Stimulated activated CD4-positive, alpha-beta T cell treated with anti-CD3 and anti-CD28 coated beads, Interleukin-2, amount 100 ng/mL, for 48 hours (primary cell): ENCODE data around the gene TRIM7.

Source experiments
- DNase-seq, 2 donors: peaks; one replicate each; pipeline ENCODE4 v3.0.0-alpha.2; 2020

TRIM7 gene

DNA sequence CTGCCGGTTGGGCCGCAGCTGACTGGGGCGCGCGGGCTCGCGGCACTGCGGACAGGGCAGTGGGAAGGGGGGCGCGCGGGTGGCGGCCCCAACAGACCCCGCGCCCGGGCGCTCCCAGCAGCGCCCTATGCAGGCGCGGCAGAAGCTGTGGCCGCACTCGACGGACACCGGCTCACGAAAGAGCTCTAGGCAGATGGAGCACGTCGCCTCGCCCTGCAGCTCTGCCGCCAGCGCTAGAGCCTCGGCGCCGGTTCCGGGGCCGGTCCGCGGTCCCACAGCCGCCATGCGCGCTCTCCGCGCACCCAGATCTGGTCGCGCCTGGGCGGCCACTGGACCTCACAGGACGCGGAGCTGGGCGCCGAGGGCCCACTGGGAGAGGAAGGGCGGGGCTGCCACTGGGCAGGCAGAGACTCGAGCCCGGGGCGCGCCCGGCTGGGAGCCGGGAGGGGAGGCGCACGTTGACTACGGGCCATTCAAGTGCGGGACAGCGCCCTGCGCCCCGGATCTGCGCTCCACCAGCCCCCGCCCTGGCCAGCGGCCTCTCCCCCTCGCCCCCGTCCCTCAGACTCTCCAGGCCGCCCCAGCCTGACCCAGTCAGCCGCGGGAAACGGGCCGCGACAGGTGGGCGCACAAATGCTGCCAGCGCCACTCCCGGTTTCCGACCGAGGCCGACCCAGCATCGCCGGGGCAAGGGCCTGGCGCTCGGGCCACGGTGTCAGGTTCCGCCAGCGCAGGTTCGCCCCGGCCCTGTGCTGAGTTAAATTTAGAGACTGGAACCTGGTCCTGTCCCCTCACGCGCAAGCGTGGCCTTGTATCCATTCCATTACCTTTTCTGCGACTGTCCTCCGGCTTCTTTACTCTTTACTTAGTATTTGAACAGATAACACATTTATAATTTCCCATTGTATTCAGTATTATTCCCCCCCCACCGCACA is at the start of gene TRIM7:
TSS of gene TRIM7 (minus strand) at position 371 of the 935 bp plus-strand sequence. CDS start at position 285, 86 bp downstream.
- DNase-seq, result no peak

DNA sequence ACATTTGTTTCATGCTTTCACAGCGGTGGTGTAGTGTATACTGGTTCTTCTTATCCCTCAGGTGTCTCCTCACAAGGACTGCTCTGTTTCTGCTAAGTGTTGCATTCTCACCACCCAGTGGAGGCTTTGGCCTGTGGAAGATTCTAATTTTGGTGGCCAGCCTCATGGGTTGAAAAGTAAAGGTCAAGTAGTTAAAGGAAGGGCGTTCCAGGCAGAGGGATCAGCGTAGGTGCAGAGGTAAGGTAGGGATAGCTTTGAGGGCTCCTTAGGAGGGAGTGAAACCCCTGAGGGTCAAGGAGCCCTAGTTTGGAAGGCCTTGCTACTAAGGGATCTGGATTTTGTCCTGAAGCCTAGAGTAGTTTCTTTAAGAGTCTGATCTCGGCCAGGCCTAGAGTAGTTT is 43.3 kb upstream of the TRIM7 start:
- no peak for DNase-seq

DNA sequence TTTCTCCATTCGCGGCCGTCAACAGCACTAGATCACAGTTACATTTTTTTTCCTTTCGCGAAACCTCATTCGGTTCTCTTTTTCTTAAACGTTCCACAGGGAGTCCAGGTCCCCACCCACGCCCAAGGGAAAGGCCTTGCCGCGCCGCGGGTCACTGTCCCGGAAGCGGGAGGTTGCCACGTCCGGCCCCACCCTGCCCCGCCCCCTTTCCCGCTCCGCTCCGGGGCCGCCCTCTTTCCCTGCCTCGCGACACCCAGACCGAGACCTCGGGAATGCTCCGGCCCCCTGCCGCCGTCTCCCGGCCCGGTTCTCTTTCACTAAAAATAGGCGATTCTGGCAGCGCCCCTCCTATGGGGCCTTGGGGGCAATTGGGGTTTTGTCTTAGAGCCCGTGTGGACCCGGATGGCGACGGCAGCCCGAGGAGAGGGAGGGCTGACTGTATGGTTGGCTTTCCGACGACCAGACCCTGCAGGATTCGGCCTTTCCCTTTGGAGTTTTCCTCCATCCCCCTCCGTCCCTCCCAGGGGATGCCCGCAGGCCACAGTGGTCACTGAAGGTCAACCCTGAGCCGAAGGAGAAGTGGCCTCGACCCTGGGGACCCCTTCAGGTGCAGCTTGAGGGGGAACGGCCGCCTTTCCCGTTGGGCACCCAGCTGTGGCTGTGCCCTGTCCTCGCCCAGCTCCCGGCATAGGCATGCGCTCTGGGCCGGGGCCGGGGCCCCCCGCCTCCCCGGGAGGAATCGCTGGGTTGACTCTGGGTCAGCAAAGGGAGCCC is 41.5 kb upstream of the TRIM7 start:
- DNase-seq, result peak; percentile 73 to 83

DNA sequence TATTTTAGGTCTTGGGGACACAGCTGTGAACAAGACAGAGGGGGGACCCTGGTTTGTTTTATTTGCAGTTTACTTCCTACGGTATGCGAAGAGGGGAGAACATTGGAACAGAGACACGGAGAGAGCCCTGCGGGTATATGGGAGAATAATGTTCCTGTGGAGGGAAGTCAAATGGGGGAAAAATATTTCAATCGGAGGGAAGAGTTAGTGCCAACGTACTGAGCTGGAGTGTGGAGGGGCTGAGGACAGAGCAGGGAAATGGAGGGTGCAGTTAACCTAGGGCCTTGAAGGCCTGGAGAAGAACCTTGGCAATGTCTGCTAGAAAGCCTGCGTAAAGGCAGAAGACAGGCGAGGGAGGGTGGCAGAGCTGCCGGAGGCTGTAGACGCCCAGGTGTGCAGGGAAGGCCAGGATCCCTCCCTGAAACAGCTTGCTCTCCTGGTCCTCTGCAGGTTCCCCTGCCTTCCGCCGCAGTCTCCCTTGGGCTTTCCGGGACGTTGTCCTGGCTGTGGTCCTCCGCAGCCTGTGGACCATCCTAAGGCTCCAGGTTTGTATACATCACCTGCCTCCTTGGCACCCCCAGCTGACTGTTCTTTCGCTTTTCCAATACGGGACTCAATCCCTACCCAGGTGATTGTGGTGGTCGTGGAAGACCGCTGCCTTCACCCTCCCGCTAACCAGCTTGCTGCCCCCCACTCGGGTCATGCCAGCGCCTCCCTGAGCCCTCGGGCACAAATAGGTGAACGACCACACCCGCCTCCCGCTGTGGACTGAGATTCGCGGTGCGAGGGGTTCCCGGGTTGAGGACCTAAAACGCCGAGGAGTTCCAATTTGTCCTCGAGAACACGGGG is 40.7 kb upstream of the TRIM7 start:
- no peak for DNase-seq

DNA sequence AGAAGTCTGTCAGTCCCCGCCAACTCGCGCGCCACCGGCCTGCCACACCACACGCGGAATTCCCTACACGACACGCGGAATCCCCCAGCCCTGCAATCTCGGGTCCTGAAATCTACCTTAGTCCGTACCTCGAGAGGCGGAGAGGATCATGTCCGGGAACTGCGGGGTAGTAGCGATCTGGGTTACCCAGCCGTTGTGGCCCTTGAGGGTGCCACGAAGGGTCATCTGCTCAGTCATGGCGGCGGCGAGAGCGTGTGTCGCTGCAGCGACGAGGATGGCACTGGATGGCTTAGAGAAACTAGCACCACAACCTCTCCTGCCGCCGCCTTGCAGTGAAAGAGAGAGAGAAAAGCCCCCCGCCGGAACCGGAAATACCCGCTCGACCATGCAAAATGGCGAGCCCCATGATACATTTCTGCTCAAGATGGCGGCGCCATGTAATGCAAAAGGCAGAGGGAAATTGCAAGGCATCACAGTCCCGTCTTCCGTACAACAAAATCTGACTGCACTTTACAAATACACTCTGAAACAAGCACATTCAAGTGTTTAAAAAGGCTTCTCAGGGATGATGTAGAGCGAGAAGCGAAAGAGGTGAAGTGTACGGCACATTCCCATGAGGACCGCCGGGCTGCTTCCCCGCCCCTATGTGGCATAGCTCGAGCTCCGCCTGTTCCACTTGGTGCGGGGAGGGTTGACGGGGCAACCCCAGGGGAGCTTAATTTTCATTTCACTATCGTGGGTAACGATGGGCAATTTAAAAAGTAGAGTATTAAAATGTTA is 38.8 kb upstream of the TRIM7 start, which contains the start of gene RACK1:
TSS of gene RACK1 (minus strand) at position 343 of the 780 bp plus-strand sequence. CDS start at position 237, 106 bp downstream.
- peak; percentile 77 to 81 for DNase-seq

DNA sequence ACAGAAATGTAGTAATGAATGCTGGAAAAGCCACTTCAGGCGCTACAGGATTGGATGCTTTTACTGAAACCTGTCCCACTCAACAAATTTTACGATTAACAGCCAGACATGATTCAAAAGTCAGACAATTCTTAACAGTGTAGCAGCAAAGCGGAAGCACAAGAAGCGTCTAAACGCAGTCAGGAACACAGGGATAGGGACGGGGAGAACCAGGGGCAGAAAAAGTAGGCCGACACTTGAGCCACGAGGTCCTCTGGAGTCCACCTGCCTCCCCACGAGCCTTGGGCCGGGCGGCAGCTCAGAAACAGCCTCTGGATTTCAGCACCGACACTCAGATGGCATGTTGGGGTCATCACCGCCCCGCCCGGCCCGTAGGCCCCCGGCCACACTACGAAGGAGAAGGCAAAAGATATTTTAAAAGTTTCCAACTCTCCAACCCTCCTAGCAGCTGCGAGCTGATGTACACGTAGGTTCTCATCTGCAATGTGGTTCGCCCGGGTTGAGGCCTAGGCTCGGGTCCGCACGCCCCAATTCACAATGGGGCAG is 38.1 kb upstream of the TRIM7 start:
- no peak for DNase-seq

DNA sequence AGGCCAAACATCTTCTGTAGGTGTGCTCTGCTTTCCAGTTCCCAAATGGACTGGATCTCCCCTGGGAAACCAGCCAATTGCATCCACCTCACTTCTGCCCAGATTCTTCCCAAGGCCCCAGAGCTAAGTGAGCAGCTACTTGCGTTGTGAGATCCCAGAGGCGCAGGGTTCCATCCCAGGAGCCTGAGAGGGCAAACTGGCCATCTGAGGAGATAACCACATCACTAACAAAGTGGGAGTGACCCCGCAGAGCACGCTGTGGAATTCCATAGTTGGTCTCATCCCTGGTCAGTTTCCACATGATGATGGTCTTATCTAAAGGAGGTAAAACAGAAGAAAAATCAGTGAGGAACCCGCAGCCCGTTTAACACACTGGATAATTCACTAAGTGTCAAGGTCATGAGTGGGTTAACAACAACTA is 37.0 kb upstream of the TRIM7 start:
- DNase-seq, result no peak

DNA sequence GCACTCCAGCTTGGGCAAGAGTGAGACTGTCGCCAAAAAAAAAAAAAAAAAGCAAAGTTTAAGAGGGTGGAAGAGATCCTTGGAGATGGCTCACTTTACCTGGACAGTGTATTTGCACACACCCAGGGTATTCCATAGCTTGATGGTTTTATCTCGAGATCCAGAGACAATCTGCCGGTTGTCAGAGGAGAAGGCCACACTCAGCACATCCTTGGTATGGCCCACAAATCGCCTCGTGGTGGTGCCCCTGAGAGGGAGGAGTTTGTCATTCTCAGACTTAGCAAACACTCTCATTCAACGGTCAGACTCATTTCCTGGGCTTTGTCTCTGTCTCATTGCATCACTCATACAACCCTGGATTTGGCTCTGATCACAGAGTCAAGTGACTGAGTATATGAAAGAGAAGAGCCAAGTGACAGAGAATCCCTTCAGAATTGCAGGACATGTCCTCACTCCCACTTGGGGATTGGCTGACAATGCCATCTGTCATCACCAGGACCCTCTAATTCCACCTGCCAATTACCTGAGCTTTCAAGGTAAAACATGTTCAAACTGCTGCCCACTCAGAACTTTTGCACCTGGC is 36.5 kb upstream of the TRIM7 start:
- DNase-seq, result no peak

DNA sequence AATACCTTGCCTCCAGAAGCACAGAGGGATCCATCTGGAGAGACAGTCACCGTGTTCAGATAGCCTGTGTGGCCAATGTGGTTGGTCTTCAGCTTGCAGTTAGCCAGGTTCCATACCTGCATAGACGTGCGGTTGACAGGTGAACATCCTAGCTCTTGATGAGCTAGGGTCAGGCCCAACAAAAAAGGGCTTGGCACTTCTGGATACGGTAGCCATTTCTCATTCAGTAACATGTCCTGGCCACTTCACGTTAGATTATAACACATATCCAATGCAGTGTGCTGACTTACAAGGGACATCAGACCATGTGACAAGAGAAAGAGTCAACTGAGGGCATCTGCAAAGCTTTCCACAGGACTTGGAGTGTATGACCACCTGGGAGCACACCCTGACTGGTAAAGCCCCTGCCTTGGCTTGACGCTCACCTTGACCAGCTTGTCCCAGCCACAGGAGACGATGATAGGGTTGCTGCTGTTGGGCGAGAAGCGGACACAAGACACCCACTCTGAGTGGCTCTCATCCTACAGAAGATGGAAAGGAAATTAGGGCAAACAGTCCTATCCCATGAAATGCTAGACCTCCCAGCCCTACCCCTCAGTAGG is 34.2 kb upstream of the TRIM7 start:
- DNase-seq, result no peak

DNA sequence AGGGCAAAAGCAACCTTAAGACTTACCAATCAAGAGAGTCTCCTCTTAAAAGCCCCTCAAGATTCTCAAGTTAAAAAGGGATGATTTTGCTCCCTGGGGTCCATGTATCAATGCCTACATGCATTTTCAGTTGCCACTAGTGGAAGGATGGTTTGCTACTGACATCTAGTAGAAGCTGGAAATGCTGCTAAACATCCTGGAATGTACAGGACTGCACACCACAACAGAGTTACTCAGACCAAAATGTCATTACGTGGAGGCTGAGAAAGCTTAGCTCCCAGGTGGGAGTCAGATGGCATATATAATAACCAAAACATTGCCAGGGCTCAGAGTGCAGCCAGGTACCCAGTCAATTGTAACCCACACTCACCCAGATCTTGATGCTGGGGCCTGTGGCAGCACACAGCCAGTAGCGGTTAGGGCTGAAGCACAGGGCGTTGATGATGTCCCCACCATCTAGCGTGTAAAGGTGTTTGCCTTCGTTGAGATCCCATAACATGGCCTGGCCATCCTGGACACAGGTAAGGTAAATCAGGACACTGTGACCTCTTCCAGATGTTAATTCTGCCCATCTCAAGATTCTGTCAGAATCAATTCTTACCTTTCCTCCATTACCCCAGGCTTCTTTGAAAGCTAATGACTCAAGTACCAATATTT is 32.9 kb upstream of the TRIM7 start:
- DNase-seq, result no peak

DNA sequence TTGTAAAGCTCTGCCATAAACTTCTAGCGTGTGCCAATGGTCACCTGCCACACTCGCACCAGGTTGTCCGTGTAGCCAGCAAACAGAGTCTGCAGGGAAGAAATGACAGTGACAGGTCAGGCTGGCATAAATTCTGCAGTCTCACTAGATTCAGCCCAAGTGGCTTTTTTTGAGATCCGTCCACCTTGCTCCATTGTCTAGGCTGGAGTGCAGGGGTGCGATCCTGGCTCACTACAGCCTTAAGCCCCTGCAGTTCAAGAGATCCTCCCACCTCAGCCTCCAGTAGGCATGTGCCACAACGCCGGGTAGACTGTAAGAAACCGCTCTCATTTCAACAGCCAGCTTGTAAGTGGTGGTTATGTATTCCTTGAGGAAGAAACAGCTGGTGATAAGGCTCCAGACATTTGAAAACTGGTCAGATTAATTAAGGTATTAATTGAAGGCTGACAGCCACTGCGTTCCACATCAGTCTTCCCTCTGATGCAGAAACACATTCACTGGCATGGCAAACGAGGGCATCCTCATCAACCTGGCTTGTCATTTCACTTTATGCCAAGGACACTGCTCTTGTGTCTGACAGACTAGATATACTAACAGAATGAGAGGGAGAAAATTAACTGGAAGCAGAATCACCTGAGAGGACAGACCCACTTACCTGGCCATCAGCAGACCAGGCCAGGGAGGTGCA is 32.1 kb upstream of the TRIM7 start:
- DNase-seq, result no peak

DNA sequence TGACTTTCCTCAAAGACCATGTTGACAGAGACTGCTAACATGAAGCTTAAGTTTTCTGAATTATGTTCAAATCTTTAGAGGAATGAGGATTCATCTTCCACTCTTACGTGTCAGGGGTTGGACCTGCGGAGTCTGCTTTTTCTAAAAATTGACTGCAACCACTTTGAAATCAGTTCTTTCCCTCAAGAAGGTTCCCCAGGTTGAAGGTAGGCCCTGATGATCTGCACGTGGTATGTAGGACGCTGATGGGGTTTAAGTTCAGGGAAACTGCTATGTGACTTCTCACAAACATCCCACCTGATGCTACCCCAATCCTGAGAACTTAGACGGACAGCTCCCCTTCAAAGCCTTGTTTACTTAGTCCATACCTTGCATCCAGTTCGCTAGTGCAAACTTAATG is 31.5 kb upstream of the TRIM7 start:
- no peak for DNase-seq

DNA sequence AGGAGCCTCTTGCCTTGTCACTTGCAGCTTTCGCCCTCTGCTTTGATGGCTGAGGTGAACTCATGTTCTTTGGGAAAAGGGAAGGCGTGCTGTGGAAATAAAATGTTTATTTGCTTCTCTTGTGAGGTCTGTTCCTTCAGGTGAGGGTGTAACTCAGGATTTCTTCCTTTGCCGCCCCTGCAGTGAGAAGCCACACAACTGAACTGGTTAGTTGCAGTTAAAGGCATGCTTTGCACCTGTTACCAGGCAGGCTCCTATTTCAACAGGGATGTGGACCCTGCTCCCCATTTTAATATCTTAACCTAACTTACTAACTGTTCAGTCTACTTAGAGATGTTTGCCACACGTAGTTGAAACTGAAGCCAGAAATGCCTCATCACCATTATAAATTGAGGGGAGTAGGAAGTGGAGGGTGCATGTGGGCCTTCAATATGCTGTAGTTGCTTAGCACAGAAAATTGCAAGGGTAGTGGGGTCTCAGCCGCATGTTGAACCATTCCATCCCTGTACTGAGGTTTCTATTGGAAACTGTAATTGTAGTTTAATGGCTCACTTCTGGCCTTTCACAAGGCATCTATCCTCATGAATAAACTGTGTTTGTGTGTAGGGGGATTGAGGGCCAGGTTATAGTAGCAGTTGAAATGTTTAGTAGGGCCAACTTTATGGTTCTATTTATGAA is 30.8 kb upstream of the TRIM7 start:
- DNase-seq, result no peak

DNA sequence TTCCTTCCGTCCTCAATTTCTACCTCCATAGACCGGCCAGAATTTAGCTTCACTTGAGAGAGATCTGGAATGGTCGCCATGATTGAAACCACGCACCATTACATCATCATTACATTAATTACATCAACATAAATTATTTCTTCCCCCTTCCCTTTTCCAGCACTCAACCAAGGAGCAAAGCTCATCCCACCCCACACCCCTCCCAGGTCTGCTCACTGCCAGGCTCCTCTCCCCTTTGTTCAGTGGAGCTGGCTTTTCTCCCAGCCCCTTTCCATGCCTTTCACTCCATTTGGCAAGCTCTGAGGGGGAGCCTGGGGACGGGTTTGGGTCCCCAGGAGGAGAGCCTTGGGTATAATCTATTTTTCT is 30.3 kb upstream of the TRIM7 start:
- DNase-seq, result no peak

DNA sequence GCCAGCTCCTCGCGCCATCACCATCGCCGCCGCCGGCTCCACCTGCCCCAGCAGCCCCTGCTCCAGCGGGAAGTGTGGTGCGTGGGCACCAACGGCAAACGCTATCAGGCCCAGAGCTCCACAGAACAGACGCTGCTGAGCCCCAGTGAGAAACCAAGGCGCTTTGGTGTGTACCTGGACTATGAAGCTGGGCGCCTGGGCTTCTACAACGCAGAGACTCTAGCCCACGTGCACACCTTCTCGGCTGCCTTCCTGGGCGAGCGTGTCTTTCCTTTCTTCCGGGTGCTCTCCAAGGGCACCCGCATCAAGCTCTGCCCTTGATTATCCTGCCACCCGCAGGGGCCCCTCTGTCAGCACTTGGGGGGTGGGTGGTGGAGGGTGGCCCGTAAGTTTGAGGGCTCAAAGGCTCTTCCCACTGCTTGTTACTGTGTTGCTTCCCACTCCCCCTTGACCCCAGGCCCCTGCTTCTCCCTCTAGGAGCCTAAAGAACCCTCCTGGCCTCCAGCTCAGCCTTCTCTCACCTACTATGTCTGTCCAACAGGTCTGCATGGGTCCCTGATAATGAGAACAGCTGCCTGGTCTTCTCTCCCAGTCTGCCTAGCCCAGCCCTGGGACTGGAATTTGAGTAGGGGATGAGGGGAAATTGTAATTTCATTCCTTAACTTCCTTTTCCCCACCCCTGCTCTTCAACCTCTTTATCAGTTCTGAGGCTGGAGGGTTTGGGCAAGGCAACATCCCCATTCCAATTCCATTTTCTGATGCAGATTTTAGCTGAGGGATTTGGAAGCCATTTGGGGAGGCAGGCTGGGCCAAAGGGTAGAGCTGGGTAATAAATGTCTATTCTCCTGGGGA is 29.7 kb upstream of the TRIM7 start:
- no peak for DNase-seq

DNA sequence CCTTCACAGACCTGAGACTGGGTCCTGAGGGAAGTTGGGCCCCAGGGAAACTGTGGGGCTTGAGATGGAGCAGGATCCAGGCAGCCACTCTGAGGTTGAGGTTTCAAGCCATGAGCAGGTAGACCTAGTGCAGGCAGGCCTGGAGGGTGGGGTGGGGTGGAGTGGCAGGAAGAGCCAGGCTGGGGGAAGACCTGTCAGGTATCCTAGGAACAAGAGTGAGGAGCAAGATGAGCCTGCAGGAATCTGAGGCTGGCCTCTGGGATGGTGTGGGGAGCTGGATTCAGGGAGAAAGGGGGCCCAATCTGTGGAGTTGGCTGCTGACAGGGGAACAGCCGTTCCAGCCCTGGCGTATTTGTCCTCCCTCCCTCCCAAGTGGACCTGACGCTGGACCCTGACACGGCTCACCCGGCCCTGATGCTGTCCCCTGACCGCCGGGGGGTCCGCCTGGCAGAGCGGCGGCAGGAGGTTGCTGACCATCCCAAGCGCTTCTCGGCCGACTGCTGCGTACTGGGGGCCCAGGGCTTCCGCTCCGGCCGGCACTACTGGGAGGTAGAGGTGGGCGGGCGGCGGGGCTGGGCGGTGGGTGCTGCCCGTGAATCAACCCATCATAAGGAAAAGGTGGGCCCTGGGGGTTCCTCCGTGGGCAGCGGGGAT is 28.9 kb upstream of the TRIM7 start:
- DNase-seq, result no peak

DNA sequence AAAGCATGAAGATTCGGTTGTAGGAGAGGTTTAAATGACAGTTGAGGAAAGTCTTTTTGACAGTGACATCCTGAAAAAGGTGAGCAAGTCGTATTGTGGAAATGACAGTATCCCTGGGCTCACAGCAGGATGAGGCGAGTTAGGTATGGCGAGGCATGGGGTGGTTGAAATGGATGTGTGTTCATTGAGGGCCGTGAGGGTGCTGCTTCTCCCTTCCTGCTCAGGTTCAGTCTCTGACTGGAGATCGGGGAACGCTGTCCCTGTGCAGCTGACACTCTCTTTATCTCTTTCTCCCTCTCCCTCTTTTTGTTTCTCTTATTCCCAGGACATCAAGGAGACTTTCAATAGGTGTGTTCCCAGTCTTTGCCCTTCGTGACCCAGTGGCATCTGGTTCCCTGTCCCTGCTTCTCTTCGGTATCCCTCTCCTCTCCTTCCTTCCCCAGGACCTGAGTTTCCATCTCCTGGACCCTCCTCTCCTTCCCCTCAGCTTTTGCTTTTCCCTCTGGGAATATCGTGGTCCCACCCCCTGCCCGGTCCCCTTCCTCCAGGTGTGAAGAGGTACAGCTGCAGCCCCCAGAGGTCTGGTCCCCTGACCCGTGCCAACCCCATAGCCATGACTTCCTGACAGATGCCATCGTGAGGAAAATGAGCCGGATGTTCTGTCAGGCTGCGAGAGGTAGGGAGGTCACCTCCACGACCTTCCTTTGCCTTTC is 28.2 kb upstream of the TRIM7 start:
- DNase-seq, result no peak
